ENCODE measurements around the gene TEX44.
"Not testable (repeated sequence)": the region's sequence is repeated elsewhere in the genome, so short reads cannot be mapped to it uniquely, and the experiment has no call there.

The TEX44 gene

DNA sequence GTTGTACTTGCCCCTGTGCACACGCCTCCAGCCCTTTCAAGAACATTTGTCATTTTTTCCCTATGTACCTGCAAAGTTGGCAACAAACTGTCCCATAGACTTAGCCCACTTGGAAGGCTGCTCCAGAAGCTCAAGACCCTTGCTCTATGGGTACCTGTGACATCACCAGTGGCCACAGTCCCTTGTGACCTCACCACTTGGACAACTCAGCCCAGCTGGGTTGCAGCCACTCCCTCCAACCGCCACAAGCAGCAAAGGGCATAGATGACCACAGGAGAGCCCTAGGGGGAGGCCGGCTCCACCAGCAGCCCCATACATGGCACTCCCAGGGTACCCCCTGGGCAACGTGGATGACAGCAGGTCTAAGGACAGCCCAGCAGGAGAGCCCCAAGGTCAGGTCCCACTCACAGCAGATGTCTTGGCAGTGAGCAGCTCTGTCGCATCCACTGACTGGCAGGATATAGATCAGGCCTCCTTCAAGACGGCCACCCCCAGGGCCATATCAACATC is at the start of gene TEX44:
TEX44 (plus strand) TSS at position 229 of the 510 bp plus-strand sequence; CDS start at position 317, 88 bp downstream.
- DNase-seq (ENCODE audit: low read depth): no peak

- peak; percentile 18 for DNase-seq (ENCODE audit: low read depth)
Observed at GRCh38 chr2:231545105-231545902, 47.4 kb upstream of the TEX44 start.

DNA sequence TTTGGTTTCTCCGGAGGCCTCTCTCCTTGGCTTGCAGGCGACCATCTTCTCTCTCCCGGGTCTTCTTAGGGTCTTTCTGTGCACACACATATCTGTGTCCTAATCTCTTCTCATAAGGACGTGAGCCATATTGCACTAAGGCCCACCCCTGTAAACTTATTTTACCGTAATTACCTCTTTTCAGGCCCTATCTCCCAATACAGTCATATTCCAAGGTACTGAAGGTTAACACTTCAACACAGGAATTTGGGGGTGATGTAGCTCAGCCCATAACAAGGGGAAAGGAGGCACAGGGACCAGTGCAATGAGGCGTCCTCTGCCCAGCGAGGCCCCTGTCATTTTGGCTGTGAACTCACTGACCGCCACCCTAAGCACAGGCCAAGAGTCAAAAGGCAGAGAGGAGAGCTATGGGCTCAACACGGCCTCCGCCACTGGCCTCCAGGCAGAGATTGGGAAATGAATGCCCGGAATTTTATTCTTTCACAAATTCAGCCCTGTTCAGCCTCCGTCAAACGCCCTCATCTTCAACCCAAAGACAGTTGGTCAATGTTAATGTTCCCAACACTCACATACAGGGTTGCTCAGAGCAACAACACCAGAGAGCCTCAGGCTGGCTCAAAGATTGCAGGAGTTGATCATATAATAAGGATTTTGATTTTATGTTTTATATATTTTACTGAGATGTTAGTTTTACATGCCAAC is 46.5 kb upstream of the TEX44 start:
- DNase-seq (ENCODE audit: low read depth): no peak

DNA sequence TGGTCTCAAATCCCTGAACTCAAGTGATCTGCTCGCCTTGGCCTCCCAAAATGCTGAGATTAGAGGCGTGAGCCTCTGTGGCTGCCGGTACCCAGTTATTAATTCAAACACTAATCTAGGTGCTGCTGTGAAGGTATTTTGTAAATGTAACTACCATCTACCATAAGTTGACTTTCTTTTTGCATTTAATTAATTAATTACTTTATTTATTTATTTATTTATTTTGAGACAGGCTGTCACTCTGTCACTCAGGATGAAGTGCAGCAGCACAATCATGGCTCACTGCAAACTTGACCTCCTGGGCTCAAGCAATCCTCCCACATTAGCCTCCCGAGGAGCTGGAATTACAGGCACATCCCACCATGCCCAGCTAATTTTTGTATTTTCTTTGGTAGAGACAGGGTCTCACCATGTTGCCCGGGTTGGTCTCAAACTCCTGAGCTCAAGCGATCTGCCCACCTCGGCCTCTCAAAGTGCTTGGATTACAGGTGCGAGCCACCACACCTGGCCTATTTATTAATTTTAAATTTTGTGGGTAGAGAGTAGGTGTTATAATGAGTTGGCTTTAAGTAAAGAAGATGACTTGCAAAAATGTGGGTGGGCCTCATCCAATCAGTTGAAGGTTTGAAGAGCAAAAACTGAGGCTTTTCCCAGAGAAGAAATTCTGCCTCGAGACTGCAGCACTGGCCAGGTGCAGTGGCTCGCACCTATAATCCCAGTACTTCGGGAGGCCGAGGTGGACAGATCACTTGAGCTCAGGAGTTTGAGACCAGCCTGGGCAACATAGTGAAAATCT is 45.2 kb upstream of the TEX44 start:
- no peak for DNase-seq (ENCODE audit: low read depth)

- no peak for DNase-seq (ENCODE audit: low read depth)
Observed at GRCh38 chr2:231548752-231549151, 43.9 kb upstream of the TEX44 start.

GRCh38 chr2:231549446-231550239 is 43.0 kb upstream of the TEX44 start:
- no peak for DNase-seq (ENCODE audit: low read depth)

- DNase-seq (ENCODE audit: low read depth): no peak
Observed at GRCh38 chr2:231552752-231553151, 39.9 kb upstream of the TEX44 start.

- DNase-seq (ENCODE audit: low read depth): no peak
Observed at GRCh38 chr2:231554327-231554726, 38.3 kb upstream of the TEX44 start.

- no peak for DNase-seq (ENCODE audit: low read depth)
Observed at GRCh38 chr2:231554748-231555545, 37.7 kb upstream of the TEX44 start.

- DNase-seq (ENCODE audit: low read depth): not testable (repeated sequence)
Observed at GRCh38 chr2:231556496-231556895, 36.2 kb upstream of the TEX44 start.

- no peak for DNase-seq (ENCODE audit: low read depth)
Observed at GRCh38 chr2:231556981-231557380, 35.7 kb upstream of the TEX44 start.

DNA sequence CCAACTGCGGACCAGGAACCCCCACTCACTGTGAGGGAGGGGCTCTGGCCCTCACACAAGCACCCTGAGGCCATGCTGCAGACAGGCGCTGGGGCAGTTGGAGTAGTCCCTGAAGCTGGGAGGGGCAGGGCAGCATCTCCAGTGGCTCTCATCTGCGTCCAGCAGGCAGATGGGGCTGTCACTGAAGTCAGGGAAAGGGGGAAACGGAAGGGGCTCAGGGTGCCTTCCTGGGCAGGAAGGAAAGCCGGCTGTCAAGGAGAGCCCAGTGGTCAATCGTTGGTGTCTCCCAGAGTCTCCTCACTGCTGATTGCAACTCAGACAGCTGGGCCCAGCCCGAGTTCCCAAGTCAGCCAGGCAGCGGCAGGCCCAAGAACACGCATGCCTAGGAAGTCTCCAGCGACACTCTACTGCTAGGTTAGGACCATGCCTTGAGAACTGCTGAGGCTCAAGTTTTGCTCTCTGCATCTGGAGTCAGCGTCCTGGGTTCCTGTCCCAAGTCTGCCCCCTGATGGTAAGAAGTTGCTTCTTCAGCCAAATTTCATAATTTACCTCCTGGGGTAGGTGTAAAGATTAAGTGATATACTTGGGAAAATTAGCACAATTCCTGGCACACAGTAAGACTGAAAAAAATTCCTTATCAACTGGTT is 35.0 kb upstream of the TEX44 start:
- DNase-seq (ENCODE audit: low read depth): peak; percentile 19

- DNase-seq (ENCODE audit: low read depth): no peak
Observed at GRCh38 chr2:231563378-231563961, 29.2 kb upstream of the TEX44 start.

- no peak for DNase-seq (ENCODE audit: low read depth)
Observed at GRCh38 chr2:231565887-231566594, 26.6 kb upstream of the TEX44 start.

- DNase-seq (ENCODE audit: low read depth): no peak
Observed at GRCh38 chr2:231567159-231567558, 25.5 kb upstream of the TEX44 start.

DNA sequence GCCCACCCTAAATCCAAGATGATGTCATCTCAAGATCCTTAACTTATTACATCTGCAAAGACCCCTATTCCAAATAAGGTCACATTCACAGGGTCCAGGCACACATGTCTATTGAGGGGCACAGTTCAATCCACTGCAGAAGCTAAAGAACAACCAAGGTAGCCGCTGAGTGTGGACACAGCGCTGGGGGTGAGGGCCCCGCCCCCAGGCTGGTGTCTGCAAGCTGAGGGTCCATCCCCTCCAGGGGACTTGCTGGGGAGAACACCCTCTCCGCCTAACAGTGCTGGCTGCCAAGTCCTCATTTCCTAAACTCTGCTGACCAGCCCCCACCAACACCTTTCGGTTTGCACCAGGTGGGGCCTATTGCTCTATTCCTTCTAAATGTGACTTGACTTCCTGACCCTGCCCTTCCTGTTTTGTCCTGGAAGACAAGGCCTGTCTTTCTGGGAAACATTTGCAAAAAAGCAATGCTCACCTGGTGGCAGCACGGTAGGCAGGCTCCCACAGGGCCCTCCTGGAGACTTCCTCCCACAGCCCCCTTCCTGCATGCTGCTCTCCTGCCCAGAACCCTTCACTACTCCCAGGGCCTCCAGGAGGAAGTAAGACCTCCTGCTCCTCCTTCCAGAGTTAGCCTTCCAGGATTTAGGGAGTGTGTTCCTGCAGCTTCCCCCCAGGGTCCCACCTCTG is 24.4 kb upstream of the TEX44 start:
- DNase-seq (ENCODE audit: low read depth): no peak

- DNase-seq (ENCODE audit: low read depth): no peak
Observed at GRCh38 chr2:231568785-231569435, 23.8 kb upstream of the TEX44 start.

GRCh38 chr2:231570915-231571314 is 21.7 kb upstream of the TEX44 start:
- DNase-seq (ENCODE audit: low read depth): not testable (repeated sequence)
